Type B pancreatic cell (in vitro differentiated cells): ENCODE measurements around the gene TM4SF4. TPM values are rescaled to one million over a fixed set of nuclear protein-coding genes. Genes with fewer than 3 reads are reported as not detected.

ENCODE experiments used
- DNase-seq: peaks from one replicate; pipeline ENCODE4 v3.0.0; 2021; ENCODE audit warnings: mixed read lengths; ENCODE audit not compliant: unreplicated experiment; ENCODE audit errors: extremely low spot score
- H3K27ac Mint-ChIP-seq: 2 replicates; pipeline ENCODE4 v1.8.0; 2021; ENCODE audit warnings: mild to moderate bottlenecking, mixed read lengths
- H3K27me3 Mint-ChIP-seq: 2 replicates; pipeline ENCODE4 v1.8.0; 2021; ENCODE audit warnings: mixed read lengths
- H3K36me3 Mint-ChIP-seq: 2 replicates; pipeline ENCODE4 v1.8.0; 2021; ENCODE audit warnings: mixed read lengths
- H3K4me1 Mint-ChIP-seq: one replicate; pipeline ENCODE4 v1.8.0; 2021; ENCODE audit warnings: mixed read lengths; ENCODE audit not compliant: unreplicated experiment
- H3K4me3 Mint-ChIP-seq: 2 replicates; pipeline ENCODE4 v1.8.0; 2021; ENCODE audit warnings: mild to moderate bottlenecking, mixed read lengths
- H3K9me3 Mint-ChIP-seq: 2 replicates; pipeline ENCODE4 v1.8.0; 2021; ENCODE audit warnings: mixed read lengths
- CTCF ChIP-seq: fragments of 200-600 bp; sonication (generic); conservative IDR thresholded peaks from 2 replicates; pipeline ENCODE4 v1.5.0; 2021; ENCODE audit warnings: antibody characterized with exemption, mild to moderate bottlenecking
- total RNA-seq: library from RNA; stranded (reverse); gene quantifications from 2 replicates; pipeline ENCODE4 v1.2.1, GENCODE V29; 2021; ENCODE audit warnings: low replicate concordance

Gene TM4SF4
- total RNA-seq, 1 donor from 2014 or later: 18.1 TPM

- H3K27ac Mint-ChIP-seq: no peak overlapping the region
- no peaks in the 10 kb centered on the region for H3K36me3 Mint-ChIP-seq
- no peak for TF ChIP-seq CTCF
- H3K4me1 Mint-ChIP-seq: peaks cover 14% of the 10 kb centered on the region
- H3K9me3 Mint-ChIP-seq: peaks cover 21% of the 10 kb centered on the region
- no peaks in the 10 kb centered on the region for H3K27me3 Mint-ChIP-seq
- no peak overlapping the region for H3K4me3 Mint-ChIP-seq
- no peak for DNase-seq
These were observed 11.9 kb upstream of the TM4SF4 start for GRCh38 chr3:149462581-149463011.

GRCh38 chr3:149463921-149464320 lies 10.6 kb upstream of the TM4SF4 start:
- no peaks in the 10 kb centered on the region for H3K27me3 Mint-ChIP-seq
- H3K4me1 Mint-ChIP-seq: peaks cover 14% of the 10 kb centered on the region
- TF ChIP-seq CTCF: no peak
- peaks cover 21% of the 10 kb centered on the region for H3K9me3 Mint-ChIP-seq
- DNase-seq: no peak
- H3K4me3 Mint-ChIP-seq: no peak overlapping the region
- H3K27ac Mint-ChIP-seq: no peak overlapping the region
- no peaks in the 10 kb centered on the region for H3K36me3 Mint-ChIP-seq

GRCh38 chr3:149464542-149465328 lies 9.8 kb upstream of the TM4SF4 start:
- Mint-ChIP-seq H3K4me3 (no peak overlapping the region), H3K36me3 (no peaks in the 10 kb centered on the region), H3K9me3 (peaks cover 17% of the 10 kb centered on the region), H3K27me3 (no peaks in the 10 kb centered on the region), H3K4me1 (peaks cover 9% of the 10 kb centered on the region), H3K27ac (no peak overlapping the region)
- TF ChIP-seq CTCF: no peak
- no peak for DNase-seq

- Mint-ChIP-seq H3K4me3 (no peak overlapping the region), H3K27ac (no peak overlapping the region), H3K27me3 (no peaks in the 10 kb centered on the region), H3K9me3 (peaks cover 17% of the 10 kb centered on the region), H3K4me1 (peaks cover 8% of the 10 kb centered on the region), H3K36me3 (no peaks in the 10 kb centered on the region)
- DNase-seq: no peak
- TF ChIP-seq CTCF: no peak
These were observed 9.1 kb upstream of the TM4SF4 start for GRCh38 chr3:149465351-149465883.

- no peak for TF ChIP-seq CTCF
- no peak for DNase-seq
- no peaks in the 10 kb centered on the region for H3K36me3 Mint-ChIP-seq
- H3K27me3 Mint-ChIP-seq: no peaks in the 10 kb centered on the region
- peaks cover 8% of the 10 kb centered on the region for H3K4me1 Mint-ChIP-seq
- H3K4me3 Mint-ChIP-seq: no peak overlapping the region
- peaks cover 17% of the 10 kb centered on the region for H3K9me3 Mint-ChIP-seq
- no peak overlapping the region for H3K27ac Mint-ChIP-seq
These were observed 8.3 kb upstream of the TM4SF4 start for GRCh38 chr3:149466192-149466591.
